ENCODE measurements around the gene C16orf96. TPM values are rescaled to one million over a fixed set of nuclear protein-coding genes. Genes with fewer than 3 reads are reported as not detected.

The C16orf96 gene
- total and polyA plus RNA-seq, 2 donors (not counting 3 experiments of a cell fraction or from before 2014, with no cell fraction given): not detected

DNA sequence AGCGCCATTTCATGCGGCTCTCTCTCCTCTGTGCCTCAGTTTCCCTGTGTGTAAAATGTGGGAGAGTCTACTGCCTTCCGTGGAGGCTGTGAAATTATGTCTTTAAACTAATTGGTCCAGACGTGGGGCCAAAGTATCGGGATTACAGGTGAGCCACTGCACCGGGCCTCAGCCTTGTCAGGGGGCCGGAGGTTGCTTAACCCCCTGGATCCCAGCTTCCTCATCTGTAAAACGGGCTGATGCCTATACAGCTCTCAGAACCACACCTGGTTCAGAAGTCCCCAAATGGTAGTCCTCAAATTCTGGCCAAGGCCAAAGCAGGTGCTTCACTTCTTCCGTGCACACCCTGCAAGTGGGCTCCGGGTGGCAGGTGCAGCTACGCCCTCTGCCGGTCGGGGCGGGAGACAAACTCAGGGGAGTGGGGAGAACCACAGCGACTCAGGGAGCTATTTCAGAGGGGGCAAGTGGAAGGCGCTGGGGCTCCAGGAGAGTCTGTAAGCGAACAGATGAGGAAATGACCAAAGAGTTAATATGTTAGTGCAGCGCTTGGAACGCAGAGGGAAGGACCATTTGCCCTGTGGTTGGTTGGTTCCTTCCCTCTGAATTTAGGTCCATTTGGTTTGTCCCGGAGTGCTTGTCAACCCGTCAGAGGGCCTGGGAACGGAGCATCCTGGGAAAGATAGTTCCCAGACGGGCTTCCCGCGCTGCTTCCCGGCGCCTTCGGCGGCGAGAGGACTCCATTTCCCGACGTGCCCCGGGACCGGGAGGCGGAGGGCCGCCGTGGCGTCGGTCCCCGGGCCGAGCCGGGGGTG lies 68.1 kb downstream of the C16orf96 start, which contains the start of gene MGRN1:
MGRN1 (plus strand) TSS at position 812 of the 812 bp plus-strand sequence. CDS start 135 bp downstream, outside the sequence.
- Histone ChIP-seq H3K4me1 (ENCODE audit: control insufficient read depth, extremely low read depth, insufficient read depth, low read length) (peaks cover 10% of the 10 kb centered on the region), H2AFZ (ENCODE audit: low read depth, low read length) (peak within 1 kb of the TSS; percentile 89), H3K27ac (ENCODE audit: insufficient read depth, low read depth, low read length) (peak within 1 kb of the TSS; percentile 80), H4K20me1 (replicated peaks; ENCODE audit: control insufficient read depth, extremely low read depth, insufficient read depth, low read length) (no peaks in the 10 kb centered on the region), H3K4me2 (ENCODE audit: insufficient read depth, low read length) (peak within 1 kb of the TSS; percentile 87), H3K27me3 (ENCODE audit: control insufficient read depth in 2 of 2, insufficient read depth in 2 of 2, low read length in 2 of 2) (no peaks in the 10 kb centered on the region), H3K79me2 (ENCODE audit: control insufficient read depth, insufficient read depth, low read length) (peaks cover 40% of the 10 kb centered on the region), H3K36me3 (ENCODE audit: control insufficient read depth in 2 of 2, extremely low read depth in 1 of 2, insufficient read depth in 2 of 2, low read length in 2 of 2) (no peaks in the 10 kb centered on the region), H3K9ac (replicated peaks; ENCODE audit: extremely low read depth, insufficient read depth, low read length) (peak within 1 kb of the TSS; percentile 90), H3K9me3 (replicated peaks; ENCODE audit: control insufficient read depth, insufficient read depth, low read length) (no peaks in the 10 kb centered on the region), H3K4me3 (replicated peaks in 1 of 3; ENCODE audit: insufficient read depth in 1 of 3, low read depth in 1 of 3, low read length in 3 of 3) (peak within 1 kb of the TSS; percentile 64 to 77 (median 69)), H3K9me1 (replicated peaks; ENCODE audit: control insufficient read depth, extremely low read depth, insufficient read depth, low read length) (no peaks in the 10 kb centered on the region)
- intact Hi-C loops (cut with micrococcal nuclease): loop anchor here (1.0 to 2.0 kb wide), 3 partner anchors 8 to 69 kb away; partner anchors contain the start of gene NUDT16L1
- ChIA-PET CTCF (interaction anchor here (0.6 to 1.8 kb wide), 20 partner anchors 8 to 332 kb away, joined by 3 to 16 read pairs (median 5); partner anchors contain the start of genes ANKS3 and DNAAF8), POLR2A (interaction anchor here (2.4 kb wide), 1 partner anchor 8 kb away, joined by 10 read pairs; no protein-coding TSS in a partner anchor)
- TF ChIP-seq GATA2 (IDR thresholded peaks at IDR 0.05; ENCODE audit: insufficient read depth, insufficient read length, low read depth, low read length) (no peak), MAX (IDR thresholded peaks at IDR 0.05; ENCODE audit: insufficient read depth, insufficient read length) (no peak), MYC (IDR thresholded peaks at IDR 0.05; ENCODE audit: low read depth, low read length) (no peak), FOS (IDR thresholded peaks at IDR 0.05; ENCODE audit: borderline replicate concordance, insufficient read depth, low read length) (no peak), POLR2AphosphoS5 (IDR thresholded peaks at IDR 0.05; ENCODE audit: insufficient read depth, low read depth, low read length) (no peak), POLR2A (IDR thresholded peaks at IDR 0.05; ENCODE audit: low read depth, low read length) (no peak), JUN (IDR thresholded peaks at IDR 0.05; ENCODE audit: borderline replicate concordance, insufficient read depth, insufficient read length, low read depth) (no peak)
- TF ChIP-seq, protein P1, sequence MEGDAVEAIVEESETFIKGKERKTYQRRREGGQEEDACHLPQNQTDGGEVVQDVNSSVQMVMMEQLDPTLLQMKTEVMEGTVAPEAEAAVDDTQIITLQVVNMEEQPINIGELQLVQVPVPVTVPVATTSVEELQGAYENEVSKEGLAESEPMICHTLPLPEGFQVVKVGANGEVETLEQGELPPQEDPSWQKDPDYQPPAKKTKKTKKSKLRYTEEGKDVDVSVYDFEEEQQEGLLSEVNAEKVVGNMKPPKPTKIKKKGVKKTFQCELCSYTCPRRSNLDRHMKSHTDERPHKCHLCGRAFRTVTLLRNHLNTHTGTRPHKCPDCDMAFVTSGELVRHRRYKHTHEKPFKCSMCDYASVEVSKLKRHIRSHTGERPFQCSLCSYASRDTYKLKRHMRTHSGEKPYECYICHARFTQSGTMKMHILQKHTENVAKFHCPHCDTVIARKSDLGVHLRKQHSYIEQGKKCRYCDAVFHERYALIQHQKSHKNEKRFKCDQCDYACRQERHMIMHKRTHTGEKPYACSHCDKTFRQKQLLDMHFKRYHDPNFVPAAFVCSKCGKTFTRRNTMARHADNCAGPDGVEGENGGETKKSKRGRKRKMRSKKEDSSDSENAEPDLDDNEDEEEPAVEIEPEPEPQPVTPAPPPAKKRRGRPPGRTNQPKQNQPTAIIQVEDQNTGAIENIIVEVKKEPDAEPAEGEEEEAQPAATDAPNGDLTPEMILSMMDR (IDR thresholded peaks at IDR 0.05; ENCODE audit: extremely low read depth in 1 of 2, insufficient read depth in 1 of 2, low read depth in 1 of 2, low read length in 2 of 2): peak; percentile 93 to 94
- FAIRE-seq: peak; percentile 96
- dilution Hi-C loops (cut with MboI; ENCODE audit: extremely low pct_ligation_motif_present, low sequenced_read_pairs): no loop called here
- DNase-seq (ENCODE audit: low read depth, low spot score): peak; percentile 99
- BruUV-seq (replicated peaks): no TSS peak

All from endothelial cell of umbilical vein (primary cell).